Ovary (tissue), 3 donors: ENCODE measurements around the gene FAM20C.

ENCODE experiments used
- EP300 ChIP-seq: sonication (generic); formaldehyde crosslinking; IDR thresholded peaks from one replicate; pipeline ENCODE4 v1.6.1; 2017; ENCODE audit warnings: antibody characterized with exemption
- POLR2A ChIP-seq: fragments of 450-650 bp; IDR thresholded peaks from one replicate; pipeline ENCODE4 v1.6.1; 2017; ENCODE audit warnings: antibody characterized with exemption, mild to moderate bottlenecking, moderate library complexity
- TF ChIP-seq, protein P1 (sequence below), 3 donors: fragments of 450-650 bp in 2 of 3; fragments of 200-600 bp in 1 of 3; IDR thresholded peaks; one replicate each; pipeline versions ENCODE4 v1.5.1 to v1.8.0; 2016 to 2022; ENCODE audit warnings: antibody characterized with exemption in 3 of 3, mild to moderate bottlenecking in 1 of 3
- donor health status: DM: no; HTN: no; CAD: no.

DNA sequence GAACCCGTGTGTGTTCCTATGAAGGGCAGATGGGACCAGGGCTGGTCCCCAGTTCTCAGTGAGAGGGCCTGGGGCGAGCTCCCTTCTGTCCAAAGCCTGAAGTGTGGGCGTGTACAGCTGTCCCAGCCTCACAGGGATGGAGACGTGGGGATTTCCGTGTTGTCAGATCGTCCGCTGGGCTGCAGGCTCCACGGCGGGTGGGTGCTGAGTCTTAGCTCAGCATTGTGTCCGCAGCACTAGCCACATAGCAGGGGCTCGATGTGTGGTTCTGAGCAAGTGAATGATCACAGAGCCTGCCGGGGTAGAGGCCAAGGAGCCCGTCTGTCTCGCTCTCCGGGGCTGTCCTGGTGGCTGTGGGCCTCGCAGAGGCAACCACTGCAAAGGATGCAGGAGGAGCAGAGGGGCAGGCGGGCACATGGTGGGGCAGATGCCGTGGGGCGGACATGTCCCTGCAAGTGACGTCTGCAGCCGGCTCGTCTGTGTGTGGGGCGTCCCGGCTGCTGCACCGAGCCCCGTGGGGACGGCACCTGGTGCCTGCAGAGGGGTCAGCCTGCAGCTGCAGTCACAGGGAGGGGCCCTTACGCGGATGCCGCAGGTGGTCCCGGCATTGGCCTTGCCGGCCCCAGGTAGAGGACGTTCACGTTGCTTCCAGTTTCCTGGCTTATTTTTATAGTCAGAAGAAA is 30.9 kb downstream of the FAM20C start:
- TF ChIP-seq, protein P1, sequence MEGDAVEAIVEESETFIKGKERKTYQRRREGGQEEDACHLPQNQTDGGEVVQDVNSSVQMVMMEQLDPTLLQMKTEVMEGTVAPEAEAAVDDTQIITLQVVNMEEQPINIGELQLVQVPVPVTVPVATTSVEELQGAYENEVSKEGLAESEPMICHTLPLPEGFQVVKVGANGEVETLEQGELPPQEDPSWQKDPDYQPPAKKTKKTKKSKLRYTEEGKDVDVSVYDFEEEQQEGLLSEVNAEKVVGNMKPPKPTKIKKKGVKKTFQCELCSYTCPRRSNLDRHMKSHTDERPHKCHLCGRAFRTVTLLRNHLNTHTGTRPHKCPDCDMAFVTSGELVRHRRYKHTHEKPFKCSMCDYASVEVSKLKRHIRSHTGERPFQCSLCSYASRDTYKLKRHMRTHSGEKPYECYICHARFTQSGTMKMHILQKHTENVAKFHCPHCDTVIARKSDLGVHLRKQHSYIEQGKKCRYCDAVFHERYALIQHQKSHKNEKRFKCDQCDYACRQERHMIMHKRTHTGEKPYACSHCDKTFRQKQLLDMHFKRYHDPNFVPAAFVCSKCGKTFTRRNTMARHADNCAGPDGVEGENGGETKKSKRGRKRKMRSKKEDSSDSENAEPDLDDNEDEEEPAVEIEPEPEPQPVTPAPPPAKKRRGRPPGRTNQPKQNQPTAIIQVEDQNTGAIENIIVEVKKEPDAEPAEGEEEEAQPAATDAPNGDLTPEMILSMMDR (IDR thresholded peaks at IDR 0.05) = no peak
- no peak for TF ChIP-seq POLR2A
- no peak for TF ChIP-seq EP300
